HCT116 (cell line): Measurements from ENCODE around the gene ZSCAN16. TPM values are rescaled to one million over a fixed set of nuclear protein-coding genes. Genes with fewer than 3 reads are reported as not detected.

Experiments
- ATAC-seq: fragments of 200-7000 bp; cut with Tn5 transposase; 2 replicates; pipeline ENCODE4 v1.9.1; 2020; ENCODE audit warnings: mild to moderate bottlenecking, moderate library complexity
- BruUV-seq: library from RNA; stranded (reverse); fragments of 400-500 nt; replicated peaks from 2 replicates; lab custom pipeline; 2021; lab: Mats Ljungman, UMichigan
- CTCF ChIA-PET: fragments of 300-600 bp; sonication (Branson Sonifier 250); formaldehyde crosslinking; loops from one replicate; lab custom pipeline; 2021; ENCODE audit warnings: antibody characterized with exemption; lab: Charles Lee
- POLR2A ChIA-PET: fragments of 300-600, 350-600 bp; sonication (Branson Sonifier 250); formaldehyde crosslinking; loops from one replicate; lab custom pipeline; 2021; ENCODE audit warnings: antibody characterized with exemption; lab: Charles Lee
- RAD21 ChIA-PET, 2 experiments: fragments of 300-600 bp; sonication (Branson Sonifier 250); formaldehyde crosslinking; loops; one replicate each; lab custom pipeline; 2023; ENCODE audit warnings: low total read pairs in 2 of 2; ENCODE audit not compliant: uncharacterized antibody in 2 of 2, unreplicated experiment in 2 of 2, low non-redundant PET in 1 of 2; lab: Charles Lee
- DNase-seq: peaks from one replicate; pipeline ENCODE4 v3.0.0-alpha.2; 2010; ENCODE audit warnings: low read depth, low spot score
- H2AFZ ChIP-seq: fragments of 200-600 bp; shearing (Covaris generic), sonication (generic); 2 replicates; pipeline ENCODE4 v1.6.1; 2017; ENCODE audit warnings: low read depth, mixed run types, mixed read lengths, antibody characterized with exemption, low read length; ENCODE audit not compliant: poor library complexity, severe bottlenecking
- H3K27ac ChIP-seq: 2 replicates; pipeline ENCODE4 v1.5.1; 2012; ENCODE audit warnings: low read depth, low read length
- H3K27me3 ChIP-seq: fragments of 200-600 bp; sonication (generic); 2 replicates; pipeline ENCODE4 v1.6.1; 2016; ENCODE audit warnings: mixed run types, low read length, mixed read lengths; ENCODE audit not compliant: insufficient read depth
- H3K36me3 ChIP-seq, 2 experiments: fragments of 200-500 bp in 1 of 2; fragments of 200-600 bp in 1 of 2; sonication (Bioruptor generic) in 1 of 2; sonication (generic) in 1 of 2; 2 replicates each; pipeline versions ENCODE4 v1.5.1 to v1.6.1; 2014 to 2016; ENCODE audit warnings: low read length in 2 of 2, inconsistent platforms in 1 of 2, mixed read lengths in 1 of 2, mixed run types in 1 of 2; ENCODE audit not compliant: insufficient read depth in 2 of 2, control insufficient read depth in 1 of 2
- H3K4me1 ChIP-seq, 2 experiments: fragments of 200-600 bp in 1 of 2; sonication (generic) in 1 of 2; 2 replicates each; pipeline versions ENCODE4 v1.5.1 to v1.6.1; 2012 to 2017; ENCODE audit warnings: low read length in 2 of 2, inconsistent platforms in 1 of 2, mild to moderate bottlenecking in 1 of 2, mixed read lengths in 1 of 2, mixed run types in 1 of 2, moderate library complexity in 1 of 2; ENCODE audit not compliant: insufficient read depth in 2 of 2, control insufficient read depth in 1 of 2
- H3K4me2 ChIP-seq: fragments of 200-600 bp; sonication (generic); 2 replicates; pipeline ENCODE4 v1.6.1; 2017; ENCODE audit warnings: mixed run types, low read length, mixed read lengths
- H3K4me3 ChIP-seq, 2 experiments: fragments of 200-600 bp in 1 of 2; sonication (generic) in 1 of 2; replicated peaks in 1 of 2; 2 replicates each; pipeline ENCODE4 v1.5.1; 2011 to 2016; ENCODE audit warnings: low read length in 2 of 2, control low read depth in 1 of 2, low read depth in 1 of 2, mild to moderate bottlenecking in 1 of 2, mixed read lengths in 1 of 2, mixed run types in 1 of 2
- H3K79me2 ChIP-seq: fragments of 200-600 bp; sonication (generic); 2 replicates; pipeline ENCODE4 v1.6.1; 2017; ENCODE audit warnings: mild to moderate bottlenecking, mixed run types, low read length, moderate library complexity, mixed read lengths; ENCODE audit not compliant: insufficient read depth
- H3K9ac ChIP-seq: fragments of 200-600 bp; sonication (generic); 2 replicates; pipeline ENCODE4 v1.6.1; 2016; ENCODE audit warnings: low read length, mixed read lengths
- H3K9me2 ChIP-seq: fragments of 200-600 bp; sonication (generic), shearing (Covaris generic); 2 replicates; pipeline ENCODE4 v1.6.1; 2017; ENCODE audit warnings: mixed run types, mild to moderate bottlenecking, moderate library complexity; ENCODE audit not compliant: insufficient read depth
- H3K9me3 ChIP-seq, 2 experiments: fragments of 200-500 bp in 1 of 2; fragments of 200-600 bp in 1 of 2; sonication (Bioruptor generic) in 1 of 2; sonication (generic) in 1 of 2; 2 replicates each; pipeline ENCODE4 v1.6.1; 2014 to 2017; ENCODE audit warnings: low read length in 2 of 2, mixed read lengths in 2 of 2, inconsistent platforms in 1 of 2, low read depth in 1 of 2, mild to moderate bottlenecking in 1 of 2, mixed run types in 1 of 2, moderate library complexity in 1 of 2; ENCODE audit not compliant: control insufficient read depth in 1 of 2, insufficient read depth in 1 of 2
- H4K20me1 ChIP-seq: fragments of 200-600 bp; sonication (generic), shearing (Covaris generic); 2 replicates; pipeline ENCODE4 v1.6.1; 2017; ENCODE audit warnings: mixed run types, mild to moderate bottlenecking, moderate library complexity; ENCODE audit not compliant: insufficient read depth
- ATF3 ChIP-seq: IDR thresholded peaks from 2 replicates; pipeline ENCODE4 v1.6.1; 2012
- CTCF ChIP-seq, 3 experiments: fragments of 200-600 bp in 1 of 3; sonication (generic) in 1 of 3; IDR thresholded peaks in 2 of 3; conservative IDR thresholded peaks in 1 of 3; 2 replicates each; pipeline ENCODE4 v1.5.1; 2012 to 2017; ENCODE audit warnings: low read depth in 2 of 3, low read length in 2 of 3, antibody characterized with exemption in 1 of 3, borderline replicate concordance in 1 of 3, control low read depth in 1 of 3, mild to moderate bottlenecking in 1 of 3, mixed read lengths in 1 of 3, mixed run types in 1 of 3, moderate library complexity in 1 of 3; ENCODE audit not compliant: insufficient read depth in 1 of 3
- EGR1 ChIP-seq: IDR thresholded peaks from 2 replicates; pipeline ENCODE4 v1.6.1; 2012; ENCODE audit warnings: low read depth
- ELF1 ChIP-seq: IDR thresholded peaks from 2 replicates; pipeline ENCODE4 v1.6.1; 2012; ENCODE audit warnings: low read depth, borderline replicate concordance
- EZH2phosphoT487 ChIP-seq: fragments of 200-600 bp; IDR thresholded peaks from 2 replicates; pipeline ENCODE4 v1.6.1; 2018; ENCODE audit warnings: antibody characterized with exemption, borderline replicate concordance
- FOSL1 ChIP-seq: IDR thresholded peaks from 2 replicates; pipeline ENCODE4 v1.6.1; 2012; ENCODE audit warnings: low read depth
- JUND ChIP-seq: IDR thresholded peaks from 2 replicates; pipeline ENCODE4 v1.6.1; 2012
- POLR2A ChIP-seq: IDR thresholded peaks from 2 replicates; pipeline ENCODE4 v1.7.0; 2011; ENCODE audit warnings: borderline replicate concordance; ENCODE audit not compliant: insufficient read depth, insufficient read length; ENCODE audit errors: extremely low read depth
- ZFX ChIP-seq: fragments of 450-650 bp; IDR thresholded peaks from 2 replicates; pipeline ENCODE4 v1.6.1; 2017
- ZNF274 ChIP-seq: fragments of 200-500 bp; sonication (Bioruptor generic); IDR thresholded peaks from 2 replicates; pipeline ENCODE4 v1.6.1; 2014; ENCODE audit warnings: mild to moderate bottlenecking, low read depth, low read length, inconsistent platforms
- intact Hi-C: fragments of 100-400 bp; cut with micrococcal nuclease; formaldehyde crosslinking; loops from 2 replicates; pipeline ENCODE4 v1.10.0; 2022
- total RNA-seq: library from RNA; stranded (reverse); gene quantifications from one replicate; pipeline ENCODE4 v1.2.1, GENCODE V29; 2021; ENCODE audit not compliant: unreplicated experiment

The ZSCAN16 gene
- total RNA-seq, 1 experiment from 2014 or later, result 5.0 TPM

- Histone ChIP-seq H3K9ac (no peak overlapping the region), H3K4me1 (no peaks in the 10 kb centered on the region), H3K79me2 (no peaks in the 10 kb centered on the region), H3K4me2 (no peak overlapping the region), H3K36me3 (peaks cover 3 to 8% of the 10 kb centered on the region in 2 experiments; a peak in 3 of 4 replicates), H3K27me3 (no peaks in the 10 kb centered on the region), H3K9me3 (no peaks in the 10 kb centered on the region), H3K27ac (no peak overlapping the region), H3K9me2 (no peaks in the 10 kb centered on the region), H2AFZ (no peak overlapping the region), H4K20me1 (no peaks in the 10 kb centered on the region), H3K4me3 (no peak overlapping the region)
- no TSS peak for BruUV-seq
- intact Hi-C loops, result no loop called here
- CTCF ChIA-PET, result no interaction called here
- TF ChIP-seq POLR2A (no peak), EGR1 (no peak), ZNF274 (no peak), JUND (no peak), ATF3 (no peak), EZH2phosphoT487 (no peak), CTCF (IDR thresholded peaks at IDR 0.05 in 2 of 3, conservative IDR thresholded peaks at IDR 0.05 in 1 of 3; ENCODE audit: borderline replicate concordance in 1 of 3, insufficient read depth in 1 of 3, low read depth in 2 of 3, low read length in 2 of 3) (no peak), FOSL1 (no peak), ELF1 (no peak), ZFX (no peak)
- ATAC-seq (no peak), DNase-seq (no peak)
- POLR2A ChIA-PET, result no interaction called here
- RAD21 ChIA-PET, result no interaction called here
These were observed 37.1 kb downstream of the ZSCAN16 start for GRCh38 chr6:28161410-28162079.
